Ishikawa (cell line): ENCODE data around the gene SLK.

Experiments used
- CEBPB ChIP-seq: IDR thresholded peaks from 2 replicates; pipeline ENCODE4 v1.6.1; 2012
- CREB1 ChIP-seq: IDR thresholded peaks from 2 replicates; pipeline ENCODE4 v1.6.1; 2012; ENCODE audit warnings: low read depth
- EGR1 ChIP-seq: IDR thresholded peaks from 2 replicates; pipeline ENCODE4 v1.6.1; 2012
- EP300 ChIP-seq: IDR thresholded peaks from 2 replicates; pipeline ENCODE4 v1.6.1; 2012; ENCODE audit warnings: borderline replicate concordance
- FOXM1 ChIP-seq: IDR thresholded peaks from 2 replicates; pipeline ENCODE4 v1.6.1; 2012; ENCODE audit warnings: low read depth, borderline replicate concordance
- MAX ChIP-seq: IDR thresholded peaks from 2 replicates; pipeline ENCODE4 v1.6.1; 2012
- NFIC ChIP-seq: IDR thresholded peaks from 2 replicates; pipeline ENCODE4 v1.6.1; 2012
- RAD21 ChIP-seq: IDR thresholded peaks from 2 replicates; pipeline ENCODE4 v1.6.1; 2012; ENCODE audit warnings: low read depth
- REST ChIP-seq: IDR thresholded peaks from 2 replicates; pipeline ENCODE4 v1.6.1; 2012; ENCODE audit warnings: low read depth, mild to moderate bottlenecking
- TAF1 ChIP-seq: IDR thresholded peaks from 2 replicates; pipeline ENCODE4 v1.6.1; 2012; ENCODE audit warnings: low read depth, mild to moderate bottlenecking
- TCF12 ChIP-seq: IDR thresholded peaks from 2 replicates; pipeline ENCODE4 v1.6.1; 2012; ENCODE audit warnings: low read depth
- TEAD4 ChIP-seq: IDR thresholded peaks from 2 replicates; pipeline ENCODE4 v1.6.1; 2012
- YY1 ChIP-seq: IDR thresholded peaks from 2 replicates; pipeline ENCODE4 v1.6.1; 2012; ENCODE audit warnings: low read depth
- ZBTB7A ChIP-seq: IDR thresholded peaks from 2 replicates; pipeline ENCODE4 v1.6.1; 2012; ENCODE audit warnings: low read depth
- TF ChIP-seq, protein P1 (sequence below): IDR thresholded peaks from 2 replicates; pipeline ENCODE4 v1.6.1; 2012

SLK gene

DNA sequence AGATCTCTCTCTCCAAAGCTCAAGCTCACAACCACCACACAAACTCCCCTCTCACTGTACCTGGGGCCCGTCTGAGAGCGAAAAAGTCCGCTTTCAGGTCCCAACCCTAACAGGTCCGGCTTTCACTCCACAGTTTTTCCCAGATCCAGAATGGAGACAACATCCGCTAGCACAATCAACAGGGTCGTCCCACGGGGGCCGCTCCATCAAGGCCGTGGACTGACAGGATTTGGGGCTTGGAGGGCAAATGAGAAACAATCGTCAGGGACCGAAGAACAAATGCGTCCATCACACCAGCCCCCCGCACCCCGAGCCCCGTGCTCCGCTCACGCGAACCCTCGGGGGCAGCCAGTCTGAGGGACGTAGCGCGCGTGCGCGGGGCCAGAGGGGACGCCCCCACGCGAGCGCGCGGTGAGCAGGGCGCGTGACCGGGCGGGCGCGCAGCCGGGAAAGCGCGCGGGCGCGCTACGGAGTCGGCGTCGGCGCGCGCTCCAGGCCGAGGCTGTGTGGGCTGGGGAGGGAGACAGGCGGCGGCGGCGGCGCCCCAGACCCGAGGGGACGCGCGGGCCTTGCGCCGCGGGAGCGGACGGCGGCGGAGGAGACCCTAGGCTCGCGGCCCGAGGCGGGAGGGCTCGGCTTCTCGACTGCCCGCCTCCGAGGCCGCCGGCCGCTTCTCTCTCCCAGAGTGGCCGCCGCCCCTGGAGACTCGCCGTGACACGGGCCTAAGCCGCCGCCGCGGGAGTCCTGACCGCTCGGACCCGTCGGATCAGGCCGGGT is at the start of gene SLK:
Gene SLK, plus strand, starts transcription at position 470 of the 777 bp plus-strand sequence. CDS start 606 bp downstream, outside the sequence.
- TF ChIP-seq REST (no peak), CEBPB (no peak), ZBTB7A (peak; percentile 90), YY1 (no peak), NFIC (no peak), TEAD4 (no peak), RAD21 (no peak), MAX (peak; percentile 36), TCF12 (no peak), TAF1 (peak; percentile 56; the same call in 1 of the 2 replicates), FOXM1 (no peak), EP300 (no peak), EGR1 (peak; percentile 47; the same call in 1 of the 2 replicates), CREB1 (no peak)
- TF ChIP-seq, protein P1, sequence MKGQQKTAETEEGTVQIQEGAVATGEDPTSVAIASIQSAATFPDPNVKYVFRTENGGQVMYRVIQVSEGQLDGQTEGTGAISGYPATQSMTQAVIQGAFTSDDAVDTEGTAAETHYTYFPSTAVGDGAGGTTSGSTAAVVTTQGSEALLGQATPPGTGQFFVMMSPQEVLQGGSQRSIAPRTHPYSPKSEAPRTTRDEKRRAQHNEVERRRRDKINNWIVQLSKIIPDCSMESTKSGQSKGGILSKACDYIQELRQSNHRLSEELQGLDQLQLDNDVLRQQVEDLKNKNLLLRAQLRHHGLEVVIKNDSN: peak; percentile 73

- TF ChIP-seq, protein P1: no peak
- TF ChIP-seq MAX (peak; percentile 91), CREB1 (no peak), YY1 (no peak; the same call in 1 of the 2 replicates), FOXM1 (no peak), ZBTB7A (peak; percentile 43; the same call in 1 of the 2 replicates), EP300 (no peak; the same call in 1 of the 2 replicates), NFIC (peak; percentile 65), CEBPB (no peak), TEAD4 (peak; percentile 17), TAF1 (no peak), EGR1 (no peak), TCF12 (peak; percentile 50; the same call in 1 of the 2 replicates), REST (no peak), RAD21 (no peak)
Measured at GRCh38 chr10:103917302-103918052, 49.5 kb upstream of the SLK start.

DNA sequence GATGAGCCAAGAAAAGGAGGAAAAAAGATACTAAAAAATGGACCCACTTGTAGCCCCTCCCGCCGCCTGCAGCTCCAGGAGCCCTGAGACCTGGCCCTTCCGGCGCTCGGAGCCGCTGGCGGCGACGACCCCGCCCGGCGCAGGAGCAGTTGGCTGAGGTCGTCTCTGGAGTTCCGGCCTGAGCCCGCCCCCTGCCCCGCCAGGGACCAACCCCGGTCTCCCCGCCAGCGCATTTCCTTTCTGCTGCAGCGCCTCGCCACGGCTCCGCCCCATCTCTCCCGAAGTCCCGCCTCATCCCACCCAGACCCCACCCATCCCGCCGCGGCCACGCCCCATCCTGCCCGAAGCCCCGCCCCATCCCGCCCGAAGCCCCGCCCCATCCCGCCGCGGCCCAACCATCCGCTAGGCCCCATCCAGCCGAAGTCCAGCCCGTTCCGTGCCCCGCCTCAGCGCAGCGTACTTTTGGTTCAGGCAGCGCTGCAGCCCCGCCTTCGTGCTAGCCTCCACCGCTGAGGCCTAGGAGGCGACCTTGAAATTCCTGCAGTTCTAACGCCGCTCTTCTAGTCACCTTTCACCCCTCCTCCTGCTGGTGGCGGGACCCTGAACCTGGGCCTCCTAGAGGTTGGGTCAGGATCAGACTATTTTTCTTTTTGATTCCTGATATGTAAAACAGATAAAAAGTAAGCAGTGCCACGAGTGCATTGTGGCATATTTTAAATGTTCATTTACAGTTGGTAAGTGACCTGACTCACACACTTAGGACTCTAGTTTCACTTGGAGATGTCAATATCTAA is 48.7 kb upstream of the SLK start, which contains the start of gene STN1:
Gene STN1, minus strand, starts transcription at position 132 of the 794 bp plus-strand sequence. CDS start 590 bp downstream, outside the sequence.
- TF ChIP-seq MAX: peak; percentile 30; the same call in 1 of the 2 replicates
- TF ChIP-seq ZBTB7A: peak; percentile 47; the same call in 1 of the 2 replicates
- TF ChIP-seq TAF1: peak; percentile 84
- peak; percentile 66; the same call in 1 of the 2 replicates for TF ChIP-seq EP300
- peak; percentile 84 for TF ChIP-seq TEAD4
- TF ChIP-seq YY1: peak; percentile 55; the same call in 1 of the 2 replicates
- TF ChIP-seq REST: no peak
- peak; percentile 18; the same call in 1 of the 2 replicates for TF ChIP-seq TCF12
- no peak for TF ChIP-seq NFIC
- peak; percentile 29 for TF ChIP-seq CREB1
